GM12878 (cell line): Measurements from ENCODE around the gene JAKMIP1. TPM values are rescaled to one million over a fixed set of nuclear protein-coding genes. Genes with fewer than 3 reads are reported as not detected.

Experiments
- ATAC-seq: fragments of 200-7000 bp; cut with Tn5 transposase; 3 replicates; pipeline ENCODE4 v1.9.1; 2020; ENCODE audit warnings: mild to moderate bottlenecking, moderate library complexity
- BruUV-seq: library from RNA; stranded (reverse); fragments of 400-500 nt; replicated peaks from 2 replicates; lab custom pipeline; 2021; lab: Mats Ljungman, UMichigan
- CTCF ChIA-PET: fragments of 300-600 bp; sonication (Branson Sonifier 250); formaldehyde crosslinking; extraction: SDS; loops from one replicate; lab custom pipeline; 2021; ENCODE audit warnings: inconsistent platforms; lab: Yijun Ruan, JAX
- POLR2A ChIA-PET: fragments of 350-600 bp; formaldehyde crosslinking; extraction: SDS; loops from one replicate; lab custom pipeline; 2021; ENCODE audit warnings: inconsistent platforms; lab: Charles Lee
- RAD21 ChIA-PET: fragments of 300-600 bp; sonication (Branson Sonifier 250); formaldehyde crosslinking; loops from one replicate; lab custom pipeline; 2023; ENCODE audit warnings: antibody characterized with exemption; ENCODE audit not compliant: unreplicated experiment; lab: Charles Lee
- SMC1A ChIA-PET: fragments of 300-600 bp; sonication (Branson Sonifier 250); formaldehyde crosslinking; loops from one replicate; lab custom pipeline; 2023; ENCODE audit not compliant: unreplicated experiment, uncharacterized antibody; lab: Charles Lee
- DNase-seq: peaks from one replicate; pipeline ENCODE4 v3.0.0-alpha.2; 2011; ENCODE audit warnings: low read depth, low spot score
- FAIRE-seq: peaks from 3 replicates; lab custom pipeline; 2011; peaks lifted over from hg19 to GRCh38; lab: Jason Lieb, UNC
- H2AFZ ChIP-seq: 2 replicates; pipeline ENCODE4 v1.6.0; 2011; ENCODE audit warnings: low read depth, low read length, control low read depth; ENCODE audit not compliant: control insufficient read depth
- H3K27ac ChIP-seq: 2 replicates; pipeline ENCODE4 v1.5.1; 2011; ENCODE audit warnings: control low read depth; ENCODE audit not compliant: control insufficient read depth, insufficient read depth
- H3K27me3 ChIP-seq, 2 experiments: replicated peaks in 1 of 2; 2 replicates each; pipeline versions ENCODE4 v1.6.0 to v1.6.1; 2011; ENCODE audit warnings: low read length in 1 of 2; ENCODE audit not compliant: control insufficient read depth in 2 of 2, insufficient read depth in 2 of 2
- H3K36me3 ChIP-seq, 2 experiments: 2 replicates each; pipeline ENCODE4 v1.5.1; 2011; ENCODE audit warnings: low read length in 1 of 2; ENCODE audit not compliant: control insufficient read depth in 2 of 2, insufficient read depth in 2 of 2
- H3K4me1 ChIP-seq: 2 replicates; pipeline ENCODE4 v1.6.1; 2011; ENCODE audit warnings: mild to moderate bottlenecking, low read length, moderate library complexity, mixed read lengths; ENCODE audit not compliant: control insufficient read depth, insufficient read depth
- H3K4me2 ChIP-seq: 2 replicates; pipeline ENCODE4 v1.6.0; 2011; ENCODE audit warnings: control low read depth; ENCODE audit not compliant: control insufficient read depth, insufficient read depth
- H3K4me3 ChIP-seq: fragments of 200-600 bp; sonication (generic); 2 replicates; pipeline ENCODE4 v1.5.1; 2016
- H3K79me2 ChIP-seq: 2 replicates; pipeline ENCODE4 v1.6.0; 2011; ENCODE audit warnings: low read length; ENCODE audit not compliant: control insufficient read depth, insufficient read depth
- H3K9ac ChIP-seq: 2 replicates; pipeline ENCODE4 v1.8.0; 2011; ENCODE audit warnings: low read length, control low read depth, mixed read lengths; ENCODE audit not compliant: control insufficient read depth, insufficient read depth
- H3K9me3 ChIP-seq: replicated peaks from 3 replicates; pipeline ENCODE4 v1.5.1; 2011; ENCODE audit warnings: mild to moderate bottlenecking, low read length; ENCODE audit not compliant: control insufficient read depth, insufficient read depth
- H4K20me1 ChIP-seq: 2 replicates; pipeline ENCODE4 v1.6.0; 2011; ENCODE audit not compliant: control insufficient read depth, insufficient read depth
- ATF7 ChIP-seq: fragments of 450-650 bp; IDR thresholded peaks from 2 replicates; pipeline ENCODE4 v1.6.1; 2016; ENCODE audit warnings: low read depth, mild to moderate bottlenecking
- BMI1 ChIP-seq: fragments of 450-650 bp; IDR thresholded peaks from 2 replicates; pipeline ENCODE4 v1.6.1; 2016; ENCODE audit warnings: mild to moderate bottlenecking, moderate library complexity, borderline replicate concordance
- CTCF ChIP-seq, 3 experiments: IDR thresholded peaks in 2 of 3; conservative IDR thresholded peaks in 1 of 3; 2 replicates each; pipeline ENCODE4 v1.5.1; 2011; ENCODE audit warnings: low read depth in 3 of 3, low read length in 3 of 3, mild to moderate bottlenecking in 3 of 3, control low read depth in 2 of 3, moderate library complexity in 2 of 3, inconsistent platforms in 1 of 3, mixed read lengths in 1 of 3; ENCODE audit not compliant: control insufficient read depth in 2 of 3, insufficient read depth in 1 of 3; ENCODE audit errors: extremely low read depth in 1 of 3
- NBN ChIP-seq: fragments of 450-650 bp; IDR thresholded peaks from 2 replicates; pipeline ENCODE4 v1.6.1; 2016
- NR2F1 ChIP-seq: fragments of 450-650 bp; conservative IDR thresholded peaks from 2 replicates; pipeline ENCODE4 v1.6.1; 2017; ENCODE audit warnings: mild to moderate bottlenecking
- ZBTB11 ChIP-seq: fragments of 450-650 bp; formaldehyde crosslinking; IDR thresholded peaks from 2 replicates; pipeline ENCODE4 v1.5.0; 2022; ENCODE audit warnings: mild to moderate bottlenecking, missing genetic modification characterization
- ZZZ3 ChIP-seq: IDR thresholded peaks from 2 replicates; pipeline ENCODE4 v1.6.1; 2011; ENCODE audit warnings: low read depth; ENCODE audit not compliant: control insufficient read depth, insufficient read length
- WGBS: methylation state at CpG from one replicate; pipeline ENCODE4 v1.1.6; 2016; ENCODE audit warnings: low lambda C conversion rate; ENCODE audit not compliant: insufficient replicate concordance, insufficient coverage; ENCODE audit errors: missing lambda C conversion rate; 5-methylcytosine and 5-hydroxymethylcytosine counted together
- in situ Hi-C: fragments of 300-500 bp; cut with MboI; formaldehyde crosslinking; loops from 9 replicates; pipeline ENCODE4 v1.14.3; 2018; ENCODE audit warnings: mixed read lengths
- intact Hi-C: fragments of 100-400 bp; cut with micrococcal nuclease; formaldehyde crosslinking; loops from one replicate; pipeline ENCODE4 v1.14.2; 2022; ENCODE audit not compliant: unreplicated experiment
- polyA plus RNA-seq, 11 experiments: library from polyadenylated mRNA; depleted of rRNA in 4 of 11; unstranded in 6 of 11; stranded (reverse) in 5 of 11; fragments of >200 nt; fragmentation: Nextera tagmentation in 4 of 11; fragmentation: Illumina TruSeq in 1 of 11; extraction: Ambion mirVana in 4 of 11; extraction: Trizol in 1 of 11; gene quantifications; 1 replicate in 1 of 11; 2 replicates in 10 of 11; pipeline versions ENCODE4 v1.2.1 to v1.2.3, GENCODE V29; 2011 to 2016; ENCODE audit warnings: inconsistent platforms in 2 of 11, missing spikeins in 2 of 11, low read depth in 1 of 11
- total RNA-seq, 4 experiments: library from RNA; depleted of rRNA in 3 of 4; stranded (reverse); fragments of >200 nt in 3 of 4; fragmentation: Illumina TruSeq in 1 of 4; extraction: Trizol in 1 of 4; gene quantifications; 2 replicates each; pipeline versions ENCODE4 v1.2.1 to v1.2.3, GENCODE V29; 2013 to 2021

JAKMIP1 gene
- total and polyA plus RNA-seq, 10 of the 15 experiments (the other 5 are each of a cell fraction or from before 2014, with no cell fraction given), result 0.52 to 16.7 (median 12.3) TPM

- TF ChIP-seq ATF7 (no peak), ZBTB11 (CRISPR knock-in tag) (no peak), NR2F1 (no peak), BMI1 (no peak), NBN (no peak), ZZZ3 (no peak), CTCF (IDR thresholded peaks at IDR 0.05 in 2 of 3, conservative IDR thresholded peaks at IDR 0.05 in 1 of 3; ENCODE audit: control insufficient read depth in 2 of 3, extremely low read depth in 1 of 3, insufficient read depth in 1 of 3, low read depth in 3 of 3, low read length in 3 of 3) (no peak)
- no peak for ATAC-seq
Observed at GRCh38 chr4:6086846-6087245, 113.5 kb downstream of the JAKMIP1 start.

More at GRCh38 chr4:6086846-6087245, 113.5 kb downstream of the JAKMIP1 start:
- Histone ChIP-seq H3K9ac (no peak overlapping the region), H3K4me3 (no peak overlapping the region), H3K27ac (no peak overlapping the region), H3K27me3 (no peaks in the 10 kb centered on the region), H3K36me3 (no peaks in the 10 kb centered on the region; a peak in 1 of 4 replicates), H4K20me1 (no peaks in the 10 kb centered on the region), H2AFZ (no peak overlapping the region), H3K4me2 (no peak overlapping the region), H3K79me2 (no peaks in the 10 kb centered on the region), H3K4me1 (no peaks in the 10 kb centered on the region), H3K9me3 (no peaks in the 10 kb centered on the region)
- ChIA-PET POLR2A (no interaction called here), SMC1A (no interaction called here), RAD21 (no interaction called here), CTCF (no interaction called here)
- 96% methylated on average over 3 of the region's 3 CpGs for WGBS
- no TSS peak for BruUV-seq
- no peak for DNase-seq
- intact Hi-C loops, result loop anchor here (2.0 kb wide), 1 partner anchor 88 kb away; no protein-coding TSS in a partner anchor
- FAIRE-seq, result no peak
- in situ Hi-C loops, result no loop called here
